HG02588 (cell line): Measurements from ENCODE around the gene PTPDC1.

ENCODE experiments used
- ATAC-seq: cut with Tn5 transposase; IDR thresholded peaks from one replicate; pipeline ENCODE4 v1.9.1; 2021; ENCODE audit warnings: mild to moderate bottlenecking, moderate library complexity; ENCODE audit not compliant: unreplicated experiment

The PTPDC1 gene, protein sequence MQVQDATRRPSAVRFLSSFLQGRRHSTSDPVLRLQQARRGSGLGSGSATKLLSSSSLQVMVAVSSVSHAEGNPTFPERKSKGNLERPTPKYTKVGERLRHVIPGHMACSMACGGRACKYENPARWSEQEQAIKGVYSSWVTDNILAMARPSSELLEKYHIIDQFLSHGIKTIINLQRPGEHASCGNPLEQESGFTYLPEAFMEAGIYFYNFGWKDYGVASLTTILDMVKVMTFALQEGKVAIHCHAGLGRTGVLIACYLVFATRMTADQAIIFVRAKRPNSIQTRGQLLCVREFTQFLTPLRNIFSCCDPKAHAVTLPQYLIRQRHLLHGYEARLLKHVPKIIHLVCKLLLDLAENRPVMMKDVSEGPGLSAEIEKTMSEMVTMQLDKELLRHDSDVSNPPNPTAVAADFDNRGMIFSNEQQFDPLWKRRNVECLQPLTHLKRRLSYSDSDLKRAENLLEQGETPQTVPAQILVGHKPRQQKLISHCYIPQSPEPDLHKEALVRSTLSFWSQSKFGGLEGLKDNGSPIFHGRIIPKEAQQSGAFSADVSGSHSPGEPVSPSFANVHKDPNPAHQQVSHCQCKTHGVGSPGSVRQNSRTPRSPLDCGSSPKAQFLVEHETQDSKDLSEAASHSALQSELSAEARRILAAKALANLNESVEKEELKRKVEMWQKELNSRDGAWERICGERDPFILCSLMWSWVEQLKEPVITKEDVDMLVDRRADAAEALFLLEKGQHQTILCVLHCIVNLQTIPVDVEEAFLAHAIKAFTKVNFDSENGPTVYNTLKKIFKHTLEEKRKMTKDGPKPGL

DNA sequence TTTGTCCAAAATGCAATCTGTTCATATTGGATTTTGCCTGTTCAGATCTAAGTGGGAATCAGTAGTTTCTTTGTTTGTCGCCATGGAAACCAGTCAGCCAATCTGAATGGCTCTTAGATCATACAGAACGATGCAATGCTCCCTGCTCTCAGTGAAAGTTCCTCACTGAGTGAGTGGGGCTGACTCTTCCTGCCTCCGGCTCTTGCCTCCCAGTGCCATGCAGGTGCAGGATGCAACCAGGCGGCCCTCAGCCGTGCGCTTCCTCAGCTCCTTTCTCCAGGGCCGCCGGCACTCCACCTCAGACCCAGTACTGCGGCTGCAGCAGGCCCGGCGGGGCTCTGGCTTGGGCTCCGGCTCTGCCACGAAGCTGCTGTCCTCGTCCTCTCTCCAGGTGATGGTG lies at the start of gene PTPDC1:
PTPDC1 (plus strand) TSS at position 151 of the 400 bp plus-strand sequence; CDS start at position 218, 67 bp downstream.
- ATAC-seq: no peak

DNA sequence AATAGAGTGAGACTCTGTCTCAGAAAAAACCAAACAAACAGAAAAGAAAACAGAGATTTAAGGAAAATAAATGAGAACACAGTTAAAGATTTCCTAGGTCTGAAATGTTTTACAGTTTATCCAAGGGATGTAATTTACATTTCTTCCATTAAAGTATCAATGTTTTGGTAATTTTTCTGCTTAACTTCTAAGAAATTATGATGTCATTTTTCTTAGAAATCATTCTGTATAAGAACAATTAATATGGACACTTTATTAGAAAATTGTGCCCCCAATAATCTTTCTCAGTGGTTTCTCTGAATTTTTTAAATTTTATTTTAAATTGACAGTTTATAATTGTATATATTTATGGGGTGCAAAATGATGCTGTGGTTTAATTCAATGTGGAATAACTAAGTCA lies 49.8 kb upstream of the PTPDC1 start:
- no peak for ATAC-seq

DNA sequence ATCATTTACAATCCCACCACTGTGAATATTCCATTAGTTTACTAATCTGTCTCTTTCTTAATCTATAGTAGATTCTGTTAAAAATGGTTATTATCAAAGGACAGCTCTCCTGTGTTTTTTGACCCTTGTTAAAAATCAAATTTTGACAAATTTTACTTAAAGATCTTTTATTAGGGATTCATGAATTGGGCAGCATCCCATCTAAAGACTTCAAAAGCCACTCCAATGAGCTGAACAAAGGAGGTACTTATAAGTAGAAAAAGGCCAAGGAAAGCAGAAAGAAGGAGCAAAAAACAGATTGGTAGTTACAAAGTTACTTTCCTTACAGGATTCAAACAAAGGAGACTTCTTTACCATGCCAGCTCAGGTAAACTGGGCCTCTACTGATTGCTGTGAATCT lies 44.5 kb upstream of the PTPDC1 start:
- no peak for ATAC-seq

GRCh38 chr9:94042516-94043360 lies 41.5 kb upstream of the PTPDC1 start:
- no peak for ATAC-seq

DNA sequence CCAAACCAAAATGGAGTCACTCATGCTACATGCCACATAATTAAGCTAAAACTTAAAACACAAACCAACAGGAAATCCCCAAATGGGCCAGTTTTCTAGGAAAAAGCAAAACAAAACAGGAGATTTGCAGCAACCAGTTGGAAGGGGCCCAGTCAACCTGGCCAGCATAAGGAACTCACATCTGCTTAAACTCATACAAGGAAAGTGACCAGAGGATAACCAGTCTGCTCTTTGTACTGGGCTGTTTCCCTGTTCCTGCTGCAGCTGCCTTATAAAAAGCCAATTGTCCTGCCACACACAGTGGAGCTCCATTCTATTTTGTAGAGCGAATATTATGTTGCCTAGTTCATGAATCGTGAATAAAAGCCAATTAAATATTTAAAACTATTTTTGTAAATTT lies 29.5 kb upstream of the PTPDC1 start:
- ATAC-seq: no peak

GRCh38 chr9:94056442-94056974 lies 27.8 kb upstream of the PTPDC1 start:
- no peak for ATAC-seq

DNA sequence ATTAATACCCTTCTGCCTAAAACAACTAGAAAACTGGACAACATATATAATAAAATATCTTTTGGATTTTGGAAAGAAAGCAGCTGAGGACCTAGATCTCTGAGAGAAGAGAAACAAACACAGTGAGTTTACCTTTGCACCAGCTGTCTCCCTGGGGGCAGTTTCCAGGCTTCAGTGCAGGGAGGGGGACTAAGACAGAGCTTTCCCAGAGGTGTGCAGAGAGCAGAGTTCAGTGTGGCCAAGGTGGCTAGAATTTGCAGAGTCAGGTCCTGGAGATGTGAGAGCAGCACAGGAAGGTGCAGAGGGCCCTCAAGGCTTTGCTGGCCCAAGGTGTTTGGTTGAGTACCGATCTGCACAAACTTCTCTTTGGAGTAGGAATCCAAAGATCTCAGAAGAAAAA lies 26.3 kb upstream of the PTPDC1 start:
- no peak for ATAC-seq

GRCh38 chr9:94061864-94062263 lies 22.4 kb upstream of the PTPDC1 start:
- no peak for ATAC-seq

- no peak for ATAC-seq
Observed at GRCh38 chr9:94065535-94065961, 18.7 kb upstream of the PTPDC1 start.

DNA sequence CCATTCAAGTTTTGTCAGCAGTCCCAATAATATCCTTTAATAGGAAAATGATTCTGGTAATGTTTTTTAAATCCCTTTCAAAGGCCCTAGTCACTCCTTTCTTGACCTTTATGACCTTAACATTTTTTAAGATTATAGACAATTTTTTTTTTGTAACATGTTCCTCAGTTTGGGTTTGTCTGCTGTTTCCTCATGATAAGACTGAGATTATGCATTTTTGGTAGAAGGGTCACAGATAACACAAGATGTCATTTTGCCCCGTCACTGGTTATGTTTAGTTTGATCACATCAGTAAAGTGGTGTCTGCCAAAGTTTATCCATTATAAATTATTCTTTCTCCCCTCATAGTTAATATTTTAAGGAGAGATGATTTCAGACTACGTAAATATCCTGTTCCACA lies 16.0 kb upstream of the PTPDC1 start:
- ATAC-seq: no peak

DNA sequence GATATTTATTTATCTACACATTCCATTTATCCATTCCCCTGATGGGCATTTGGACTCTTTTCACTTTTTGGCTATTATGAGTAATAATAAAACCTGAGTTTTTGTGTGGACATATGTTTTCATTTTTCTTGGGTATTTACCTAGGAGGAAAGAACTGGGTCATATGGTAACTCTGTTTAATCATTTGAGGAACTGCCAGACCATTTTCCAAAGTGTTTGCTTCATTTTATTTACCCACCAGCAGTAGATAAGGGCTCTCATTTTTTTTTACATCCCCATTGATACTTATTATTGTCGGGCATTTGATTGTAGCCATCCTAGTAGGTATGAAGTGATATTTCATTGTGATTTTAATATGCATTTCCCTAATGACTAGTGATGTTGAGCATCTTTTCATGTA lies 7.7 kb upstream of the PTPDC1 start:
- no peak for ATAC-seq

- ATAC-seq: no peak
Observed at GRCh38 chr9:94078086-94078485, 6.2 kb upstream of the PTPDC1 start.

GRCh38 chr9:94079236-94079635 lies 5.0 kb upstream of the PTPDC1 start:
- no peak for ATAC-seq

DNA sequence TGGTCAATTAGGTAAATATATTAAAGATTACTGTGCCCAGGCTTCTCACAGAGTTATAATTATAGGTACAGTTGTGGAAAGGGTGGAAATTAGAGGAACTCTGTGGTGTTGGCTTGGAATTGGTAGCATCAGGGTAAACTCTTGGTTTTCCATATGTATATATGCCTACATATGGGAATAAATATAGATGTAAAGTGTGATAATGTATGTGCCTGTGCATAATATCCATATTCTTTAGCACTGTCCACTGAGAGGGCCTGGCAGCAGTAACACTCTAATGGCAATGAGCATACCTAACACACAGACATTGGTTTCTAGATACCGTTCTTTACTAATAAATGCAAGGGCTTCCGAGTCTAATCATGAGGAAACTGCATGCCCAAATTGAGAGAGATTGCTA lies 4.0 kb upstream of the PTPDC1 start:
- ATAC-seq: no peak

GRCh38 chr9:94081435-94081834 lies 2.8 kb upstream of the PTPDC1 start:
- no peak for ATAC-seq

- ATAC-seq: no peak
Observed at GRCh38 chr9:94081864-94082463, 2.3 kb upstream of the PTPDC1 start.

DNA sequence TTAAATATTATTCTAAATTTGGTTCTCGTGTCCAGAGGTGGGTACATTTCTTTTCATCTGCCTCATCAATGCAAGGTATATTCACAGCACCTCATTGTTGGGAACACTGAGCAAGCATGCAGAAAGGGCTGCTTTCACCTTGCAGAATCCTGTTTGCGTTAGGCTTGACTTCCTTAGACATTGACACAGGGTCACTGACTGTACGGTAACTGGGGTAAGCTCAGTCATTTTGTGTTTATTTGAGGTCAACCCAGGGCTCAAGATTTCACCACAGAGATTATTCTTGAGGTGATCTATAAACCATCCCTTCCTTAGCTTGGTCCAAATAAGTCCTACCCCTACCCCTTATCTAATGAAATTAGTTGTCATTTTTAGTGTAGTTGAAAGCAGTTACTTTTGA lies 1.7 kb upstream of the PTPDC1 start:
- ATAC-seq: no peak

DNA sequence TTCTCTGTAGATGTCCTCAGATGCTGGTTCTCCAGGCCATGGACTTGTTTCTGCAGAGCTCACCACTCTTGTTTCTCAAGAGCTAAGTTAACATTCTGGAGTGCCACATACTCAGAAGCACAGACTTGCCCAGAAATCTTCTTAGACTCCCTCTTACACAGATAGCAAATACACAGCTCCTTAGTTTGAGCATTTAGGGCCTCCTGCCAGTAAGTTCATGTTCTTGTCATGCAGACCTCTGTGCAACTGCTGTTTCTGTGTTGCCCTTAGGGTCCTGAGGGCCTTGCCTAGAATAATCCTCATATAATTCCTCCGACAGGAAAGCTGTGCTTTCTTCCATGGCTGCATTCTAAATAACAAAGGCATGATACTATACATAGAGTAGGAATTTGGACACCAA lies 1.3 kb upstream of the PTPDC1 start:
- no peak for ATAC-seq

DNA sequence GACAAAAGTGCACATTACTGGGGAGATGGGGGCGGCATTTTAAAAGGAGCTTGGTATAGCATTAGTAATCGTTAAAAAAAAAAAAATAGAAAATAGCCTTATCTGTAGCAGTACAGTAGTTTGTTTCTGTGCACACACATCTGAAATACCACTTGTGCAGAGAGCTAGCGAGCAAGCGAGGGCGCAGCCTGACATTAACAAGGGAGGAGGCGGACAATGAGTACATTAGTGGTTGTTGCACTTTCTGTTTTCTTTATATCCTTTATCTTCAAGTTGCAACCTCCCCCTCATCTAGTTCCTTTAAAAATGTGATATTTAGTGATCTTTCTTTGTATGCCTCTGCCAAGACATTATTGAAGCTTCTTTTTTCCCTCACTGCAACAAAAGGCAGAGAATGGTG lies 880 bp upstream of the PTPDC1 start:
- no peak for ATAC-seq

DNA sequence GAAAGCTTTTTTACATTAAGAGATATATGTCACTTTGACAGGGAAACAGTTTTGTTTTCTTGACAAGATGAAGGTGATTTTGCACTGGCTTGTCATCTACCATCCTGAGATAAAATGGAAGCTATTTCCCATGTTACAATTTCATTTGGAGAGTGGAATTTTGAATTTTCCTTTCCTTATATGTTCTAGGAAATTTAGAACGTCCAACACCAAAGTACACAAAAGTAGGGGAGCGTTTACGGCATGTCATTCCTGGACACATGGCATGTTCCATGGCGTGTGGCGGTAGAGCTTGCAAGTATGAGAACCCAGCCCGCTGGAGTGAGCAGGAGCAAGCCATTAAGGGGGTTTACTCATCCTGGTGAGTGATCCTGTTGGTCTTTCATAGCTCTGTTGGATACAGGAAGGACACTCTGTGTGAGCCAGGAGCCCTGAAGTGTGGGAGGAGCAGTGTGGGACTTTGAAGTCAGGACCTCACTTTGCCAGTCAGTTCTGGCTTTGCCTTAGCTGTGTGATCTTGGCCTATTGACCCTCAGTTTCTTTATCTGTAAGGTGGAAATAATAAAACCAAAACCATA lies 887 bp downstream of the PTPDC1 start:
- no peak for ATAC-seq
